ENCODE data around the gene STX3.

GRCh38 chr11:59746111-59746510 is 9.1 kb upstream of the STX3 start:
- no peak for TF ChIP-seq CTCF (IDR thresholded peaks at IDR 0.05)
- TF ChIP-seq EP300 (IDR thresholded peaks at IDR 0.05), result no peak
- no peak for TF ChIP-seq POLR2A (IDR thresholded peaks at IDR 0.05)
- TF ChIP-seq POLR2AphosphoS5 (IDR thresholded peaks at IDR 0.05), result no peak

Measured in stomach (tissue), 4 donors.